HepG2 (cell line): ENCODE results near the gene NFAT5. TPM values are rescaled to one million over a fixed set of nuclear protein-coding genes. Genes with fewer than 3 reads are reported as not detected.

Source experiments
- CCAR2 ChIP-seq: fragments of 200-400 bp; formaldehyde crosslinking; optimal IDR thresholded peaks from 2 replicates; pipeline ENCODE3; 2018; ENCODE audit warnings: low read depth, mild to moderate bottlenecking, low read length, moderate library complexity
- CEBPZ ChIP-seq: IDR thresholded peaks from 2 replicates; pipeline ENCODE4 v1.6.1; 2012; ENCODE audit warnings: low read length, improper control_type of control experiment
- CENPX ChIP-seq: sonication (generic); formaldehyde crosslinking; IDR thresholded peaks from 2 replicates; pipeline ENCODE4 v1.9.0; 2021; ENCODE audit warnings: mild to moderate bottlenecking, missing genetic modification reagents, moderate library complexity
- CREB3 ChIP-seq: sonication (generic); formaldehyde crosslinking; IDR thresholded peaks from 2 replicates; pipeline ENCODE4 v1.5.0; 2020; ENCODE audit warnings: missing genetic modification reagents
- FOXP4 ChIP-seq: sonication (generic); formaldehyde crosslinking; IDR thresholded peaks from 2 replicates; pipeline ENCODE4 v1.4.0; 2020; ENCODE audit warnings: missing genetic modification reagents
- HES4 ChIP-seq: sonication (generic); formaldehyde crosslinking; IDR thresholded peaks from 2 replicates; pipeline ENCODE4 v1.9.0; 2021; ENCODE audit warnings: mild to moderate bottlenecking, missing genetic modification reagents, borderline replicate concordance
- HMGXB4 ChIP-seq, 2 experiments: sonication (generic) in 1 of 2; formaldehyde crosslinking in 1 of 2; IDR thresholded peaks; 2 replicates each; pipeline versions ENCODE4 v1.4.0 to v1.6.1; 2018 to 2020; ENCODE audit warnings: missing genetic modification reagents in 2 of 2, borderline replicate concordance in 1 of 2, low read depth in 1 of 2, mild to moderate bottlenecking in 1 of 2, missing biosample characterization in 1 of 2
- NPAS2 ChIP-seq: sonication (generic); formaldehyde crosslinking; IDR thresholded peaks from 2 replicates; pipeline ENCODE4 v1.8.0; 2022; ENCODE audit warnings: mild to moderate bottlenecking, missing genetic modification reagents, borderline replicate concordance
- RAD51 ChIP-seq: fragments of 450-650 bp; IDR thresholded peaks from 2 replicates; pipeline ENCODE4 v1.6.1; 2016; ENCODE audit warnings: borderline replicate concordance
- SMAD9 ChIP-seq: sonication (generic); formaldehyde crosslinking; IDR thresholded peaks from 2 replicates; pipeline ENCODE4 v1.5.1; 2020; ENCODE audit warnings: mild to moderate bottlenecking, missing genetic modification reagents
- ZNF224 ChIP-seq: sonication (generic); formaldehyde crosslinking; IDR thresholded peaks from 2 replicates; pipeline ENCODE4 v1.5.0; 2020; ENCODE audit warnings: mild to moderate bottlenecking, missing genetic modification reagents
- ZNF558 ChIP-seq: sonication (generic); formaldehyde crosslinking; IDR thresholded peaks from 2 replicates; pipeline ENCODE4 v1.9.0; 2022; ENCODE audit warnings: mild to moderate bottlenecking, missing genetic modification reagents, borderline replicate concordance
- ZNF672 ChIP-seq: sonication (generic); formaldehyde crosslinking; IDR thresholded peaks from 2 replicates; pipeline ENCODE4 v1.8.1; 2022; ENCODE audit warnings: missing genetic modification reagents
- ZNF691 ChIP-seq: sonication (generic); formaldehyde crosslinking; IDR thresholded peaks from 2 replicates; pipeline ENCODE4 v1.4.0; 2020; ENCODE audit warnings: missing genetic modification reagents, low read depth, mild to moderate bottlenecking, borderline replicate concordance
- ZNF724P ChIP-seq: sonication (generic); formaldehyde crosslinking; IDR thresholded peaks from 2 replicates; pipeline ENCODE4 v1.8.0; 2022; ENCODE audit warnings: missing genetic modification reagents, borderline replicate concordance
- ZNF777 ChIP-seq: sonication (generic); formaldehyde crosslinking; IDR thresholded peaks from 2 replicates; pipeline ENCODE4 v1.4.0; 2020; ENCODE audit warnings: missing genetic modification reagents
- polyA plus RNA-seq, 8 experiments: library from polyadenylated mRNA; depleted of rRNA in 3 of 8; stranded (reverse) in 7 of 8; unstranded in 1 of 8; fragments of >200 nt; fragmentation: Illumina TruSeq in 4 of 8; extraction: Trizol in 4 of 8; gene quantifications; 2 replicates each; pipeline versions ENCODE4 v1.2.1 to v1.2.3, GENCODE V29; 2011 to 2016; ENCODE audit warnings: low read depth in 4 of 8, missing spikeins in 1 of 8, mixed read lengths in 1 of 8; ENCODE audit not compliant: insufficient read depth in 1 of 8
- total RNA-seq, 5 experiments: library from RNA; depleted of rRNA; stranded (reverse); fragments of >200 nt; fragmentation: Illumina TruSeq; extraction: Trizol; gene quantifications; 2 replicates each; pipeline ENCODE4 v1.2.3, GENCODE V29; 2016; ENCODE audit warnings: low read depth in 1 of 5
- TF ChIP-seq, protein P1 (sequence below): IDR thresholded peaks from 2 replicates; pipeline ENCODE4 v1.6.1; 2016; ENCODE audit warnings: mild to moderate bottlenecking

Gene NFAT5
- total and polyA plus RNA-seq, 2 of the 13 experiments (the other 11 are each of a cell fraction or from before 2014, with no cell fraction given) = 20.5 to 54.3 TPM

- peak; percentile 86 for TF ChIP-seq FOXP4 (CRISPR knock-in tag)
- TF ChIP-seq NPAS2 (CRISPR knock-in tag) = no peak
- no peak for TF ChIP-seq RAD51
- no peak for TF ChIP-seq CREB3
- TF ChIP-seq, protein P1, sequence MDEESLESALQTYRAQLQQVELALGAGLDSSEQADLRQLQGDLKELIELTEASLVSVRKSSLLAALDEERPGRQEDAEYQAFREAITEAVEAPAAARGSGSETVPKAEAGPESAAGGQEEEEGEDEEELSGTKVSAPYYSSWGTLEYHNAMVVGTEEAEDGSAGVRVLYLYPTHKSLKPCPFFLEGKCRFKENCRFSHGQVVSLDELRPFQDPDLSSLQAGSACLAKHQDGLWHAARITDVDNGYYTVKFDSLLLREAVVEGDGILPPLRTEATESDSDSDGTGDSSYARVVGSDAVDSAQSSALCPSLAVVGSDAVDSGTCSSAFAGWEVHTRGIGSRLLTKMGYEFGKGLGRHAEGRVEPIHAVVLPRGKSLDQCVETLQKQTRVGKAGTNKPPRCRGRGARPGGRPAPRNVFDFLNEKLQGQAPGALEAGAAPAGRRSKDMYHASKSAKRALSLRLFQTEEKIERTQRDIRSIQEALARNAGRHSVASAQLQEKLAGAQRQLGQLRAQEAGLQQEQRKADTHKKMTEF = peak; percentile 98
- no peak for TF ChIP-seq CEBPZ
- peak; percentile 94 to 96 for TF ChIP-seq HMGXB4 (CRISPR knock-in tag; IDR thresholded peaks at IDR 0.05; ENCODE audit: borderline replicate concordance in 1 of 2, low read depth in 1 of 2)
- no peak for TF ChIP-seq SMAD9 (CRISPR knock-in tag)
- peak; percentile 87 for TF ChIP-seq CCAR2
- peak; percentile 81; the same call in 1 of the 2 replicates for TF ChIP-seq ZNF558 (CRISPR knock-in tag)
- TF ChIP-seq ZNF777 (CRISPR knock-in tag) = peak; percentile 44; the same call in 1 of the 2 replicates
- TF ChIP-seq ZNF224 (CRISPR knock-in tag) = no peak; the same call in 1 of the 2 replicates
- TF ChIP-seq ZNF724P (CRISPR knock-in tag) = peak; percentile 99
- no peak for TF ChIP-seq ZNF672 (CRISPR knock-in tag)
- TF ChIP-seq HES4 (CRISPR knock-in tag) = peak; percentile 91; the same call in 1 of the 2 replicates
- TF ChIP-seq ZNF691 (CRISPR knock-in tag) = peak; percentile 84; the same call in 1 of the 2 replicates
- TF ChIP-seq CENPX (CRISPR knock-in tag) = no peak
These were observed at the start of gene NFAT5 (continued) for GRCh38 chr16:69565671-69566239.
